ENCODE measurements around the gene PRRC2C. TPM values are rescaled to one million over a fixed set of nuclear protein-coding genes. Genes with fewer than 3 reads are reported as not detected.
"Not testable (repeated sequence)": the region's sequence is repeated elsewhere in the genome, so short reads cannot be mapped to it uniquely, and the experiment has no call there.

PRRC2C gene
- total RNA-seq, 1 experiment from 2014 or later = 136 TPM

DNA sequence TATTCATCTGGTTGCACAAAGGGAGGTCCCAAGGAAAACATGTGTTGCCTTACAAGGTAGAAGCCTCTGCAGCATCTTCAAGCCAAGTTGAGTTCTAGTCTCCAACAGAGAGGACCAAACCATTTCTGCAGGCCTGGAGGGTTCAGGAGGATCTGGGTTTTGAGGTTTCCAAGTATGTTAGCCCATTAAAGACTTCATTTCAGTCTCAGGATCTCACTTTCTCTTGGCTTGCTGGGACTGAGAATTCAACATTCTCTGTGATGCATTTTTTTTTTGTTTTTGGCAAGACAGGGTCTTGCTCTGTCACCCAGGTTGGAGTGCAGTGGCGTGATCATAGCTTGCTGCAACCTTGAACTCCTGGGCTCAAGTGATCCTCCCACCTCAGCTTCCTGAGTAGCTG is 128.0 kb downstream of the PRRC2C start:
- Histone ChIP-seq H3K27ac (no peak overlapping the region), H3K4me1 (replicated peaks; ENCODE audit: insufficient read depth) (no peaks in the 10 kb centered on the region), H3K4me3 (no peak overlapping the region), H3F3A (ENCODE audit: insufficient read depth, low read depth) (no peaks in the 10 kb centered on the region), H4K20me1 (ENCODE audit: insufficient read depth) (no peaks in the 10 kb centered on the region), H3K27me3 (ENCODE audit: insufficient read depth, low read depth) (no peaks in the 10 kb centered on the region), H3K9me2 (ENCODE audit: insufficient read depth) (no peaks in the 10 kb centered on the region), H3K9me3 (ENCODE audit: insufficient read depth, low read depth) (no peaks in the 10 kb centered on the region), H3K4me2 (no peak overlapping the region), H2AFZ (no peak overlapping the region), H3K79me2 (ENCODE audit: low read depth) (no peaks in the 10 kb centered on the region), H3K36me3 (ENCODE audit: low read depth) (no peaks in the 10 kb centered on the region)
- intact Hi-C loops (cut with micrococcal nuclease; ENCODE audit: unreplicated experiment) = no loop called here
- TF ChIP-seq, protein P1, sequence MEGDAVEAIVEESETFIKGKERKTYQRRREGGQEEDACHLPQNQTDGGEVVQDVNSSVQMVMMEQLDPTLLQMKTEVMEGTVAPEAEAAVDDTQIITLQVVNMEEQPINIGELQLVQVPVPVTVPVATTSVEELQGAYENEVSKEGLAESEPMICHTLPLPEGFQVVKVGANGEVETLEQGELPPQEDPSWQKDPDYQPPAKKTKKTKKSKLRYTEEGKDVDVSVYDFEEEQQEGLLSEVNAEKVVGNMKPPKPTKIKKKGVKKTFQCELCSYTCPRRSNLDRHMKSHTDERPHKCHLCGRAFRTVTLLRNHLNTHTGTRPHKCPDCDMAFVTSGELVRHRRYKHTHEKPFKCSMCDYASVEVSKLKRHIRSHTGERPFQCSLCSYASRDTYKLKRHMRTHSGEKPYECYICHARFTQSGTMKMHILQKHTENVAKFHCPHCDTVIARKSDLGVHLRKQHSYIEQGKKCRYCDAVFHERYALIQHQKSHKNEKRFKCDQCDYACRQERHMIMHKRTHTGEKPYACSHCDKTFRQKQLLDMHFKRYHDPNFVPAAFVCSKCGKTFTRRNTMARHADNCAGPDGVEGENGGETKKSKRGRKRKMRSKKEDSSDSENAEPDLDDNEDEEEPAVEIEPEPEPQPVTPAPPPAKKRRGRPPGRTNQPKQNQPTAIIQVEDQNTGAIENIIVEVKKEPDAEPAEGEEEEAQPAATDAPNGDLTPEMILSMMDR (conservative IDR thresholded peaks at IDR 0.05) = no peak
- TF ChIP-seq EZH2 (IDR thresholded peaks at IDR 0.05; ENCODE audit: low read depth) = no peak
- CTCF ChIA-PET = no interaction called here
- no TSS peak for BruUV-seq (replicated peaks)
- POLR2A ChIA-PET (ENCODE audit: unreplicated experiment) = no interaction called here
- no peak for DNase-seq

DNA sequence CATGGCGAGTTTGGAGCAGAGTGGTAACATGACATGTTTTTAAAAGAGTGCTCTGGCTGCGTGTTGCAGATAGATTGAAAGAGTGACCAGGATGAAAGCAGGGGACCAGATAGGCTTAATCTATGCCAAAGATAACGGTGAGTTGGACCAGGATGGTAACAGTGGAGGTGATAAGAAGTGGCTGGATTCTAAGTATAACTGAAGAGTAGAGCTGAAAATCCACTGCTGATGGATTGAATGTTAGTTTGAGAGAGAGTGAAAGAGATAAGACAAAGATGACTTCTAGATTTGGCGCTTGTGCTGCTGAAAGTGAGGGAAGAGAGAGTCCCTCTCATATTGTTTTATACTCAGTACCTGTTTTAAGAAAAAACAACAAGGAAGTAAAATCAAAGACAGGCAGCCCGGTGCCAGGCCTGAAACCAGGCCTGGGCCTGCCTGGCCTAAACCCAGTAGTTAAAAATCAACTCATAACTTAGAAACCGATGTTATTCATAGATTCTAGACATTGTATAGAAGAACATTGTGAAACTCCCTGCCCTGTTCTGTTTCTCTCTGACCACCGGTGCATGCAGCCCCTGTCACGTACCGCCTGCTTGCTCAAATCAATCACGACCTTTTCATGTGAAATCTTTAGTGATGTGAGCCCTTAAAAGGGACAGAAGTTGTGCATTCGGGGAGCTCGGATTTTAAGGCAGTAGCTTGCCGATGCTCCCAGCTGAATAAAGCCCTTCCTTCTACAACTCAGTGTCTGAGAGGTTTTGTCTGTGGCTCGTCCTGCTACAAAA is 130.0 kb downstream of the PRRC2C start:
- CTCF ChIA-PET; DNase-seq; H3K79me2 ChIP-seq (ENCODE audit: low read depth): not testable (repeated sequence)

DNA sequence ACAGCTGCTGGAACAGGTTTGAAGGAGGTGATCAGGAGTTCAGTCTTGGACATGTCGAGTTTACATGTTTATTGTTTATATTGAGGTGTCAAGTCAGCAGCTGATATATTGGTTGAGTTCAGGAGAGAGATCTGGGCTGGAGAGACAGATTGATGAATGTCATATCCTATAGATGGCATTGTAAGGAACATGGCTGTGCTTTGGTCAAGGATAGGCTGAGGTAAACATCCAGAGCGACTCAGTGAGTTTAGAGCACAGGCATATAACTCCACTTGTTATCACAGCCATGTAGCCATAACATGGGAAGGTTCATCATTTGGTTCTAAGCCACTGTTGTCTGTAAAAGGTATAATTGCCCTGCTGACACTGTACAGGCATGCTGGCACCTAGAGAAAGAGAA is 131.3 kb downstream of the PRRC2C start:
- no peak overlapping the region for H3K4me2 ChIP-seq

More for the DNA sequence above, 130.0 kb downstream of the PRRC2C start:
- H3K4me1 ChIP-seq (replicated peaks; ENCODE audit: insufficient read depth); H3F3A ChIP-seq (ENCODE audit: insufficient read depth, low read depth); POLR2A ChIA-PET (ENCODE audit: unreplicated experiment); H3K9me2 ChIP-seq (ENCODE audit: insufficient read depth); intact Hi-C loops (cut with micrococcal nuclease; ENCODE audit: unreplicated experiment); H3K27me3 ChIP-seq (ENCODE audit: insufficient read depth, low read depth); H3K27ac ChIP-seq; H3K4me2 ChIP-seq; H2AFZ ChIP-seq; H3K9me3 ChIP-seq (ENCODE audit: insufficient read depth, low read depth); H4K20me1 ChIP-seq (ENCODE audit: insufficient read depth); H3K4me3 ChIP-seq; H3K36me3 ChIP-seq (ENCODE audit: low read depth); BruUV-seq (replicated peaks): not testable (repeated sequence)

More for the DNA sequence above, 131.3 kb downstream of the PRRC2C start:
- H4K20me1 ChIP-seq (ENCODE audit: insufficient read depth) = no peaks in the 10 kb centered on the region
- H3K4me1 ChIP-seq (replicated peaks; ENCODE audit: insufficient read depth) = no peaks in the 10 kb centered on the region
- no TSS peak for BruUV-seq (replicated peaks)
- H3K27me3 ChIP-seq (ENCODE audit: insufficient read depth, low read depth) = no peaks in the 10 kb centered on the region
- H3K27ac ChIP-seq = no peak overlapping the region
- no peak for TF ChIP-seq EZH2 (IDR thresholded peaks at IDR 0.05; ENCODE audit: low read depth)
- TF ChIP-seq, protein P1 (conservative IDR thresholded peaks at IDR 0.05) = no peak
- H3K4me3 ChIP-seq = no peak overlapping the region
- no peak for DNase-seq
- intact Hi-C loops (cut with micrococcal nuclease; ENCODE audit: unreplicated experiment) = no loop called here
- H2AFZ ChIP-seq = no peak overlapping the region
- H3K36me3 ChIP-seq (ENCODE audit: low read depth) = no peaks in the 10 kb centered on the region
- ChIA-PET CTCF (no interaction called here), POLR2A (ENCODE audit: unreplicated experiment) (no interaction called here)
- no peaks in the 10 kb centered on the region for H3K9me2 ChIP-seq (ENCODE audit: insufficient read depth)
- H3K79me2 ChIP-seq (ENCODE audit: low read depth) = no peaks in the 10 kb centered on the region
- no peaks in the 10 kb centered on the region for H3F3A ChIP-seq (ENCODE audit: insufficient read depth, low read depth)
- H3K9me3 ChIP-seq (ENCODE audit: insufficient read depth, low read depth) = no peaks in the 10 kb centered on the region

Measured in PC-9 (cell line).